GM19395 (cell line): Measurements from ENCODE around the gene RAB12.

Experiments
- ATAC-seq: cut with Tn5 transposase; IDR thresholded peaks from one replicate; pipeline ENCODE4 v1.9.1; 2021; ENCODE audit warnings: mild to moderate bottlenecking, moderate library complexity; ENCODE audit not compliant: unreplicated experiment

Gene RAB12

GRCh38 chr18:8681196-8681595 lies 72.0 kb downstream of the RAB12 start:
- ATAC-seq, result no peak

GRCh38 chr18:8684577-8684976 lies 75.3 kb downstream of the RAB12 start:
- ATAC-seq, result no peak

GRCh38 chr18:8685141-8685913 lies 76.1 kb downstream of the RAB12 start:
- ATAC-seq, result no peak

- ATAC-seq, result no peak
These were observed 76.6 kb downstream of the RAB12 start for GRCh38 chr18:8685914-8686216.

- ATAC-seq, result no peak
These were observed 77.4 kb downstream of the RAB12 start for GRCh38 chr18:8686611-8687010.

- no peak for ATAC-seq
These were observed 79.1 kb downstream of the RAB12 start for GRCh38 chr18:8688216-8688800.

- ATAC-seq, result no peak
These were observed 79.6 kb downstream of the RAB12 start for GRCh38 chr18:8688816-8689215.
